ENCODE measurements around the gene FAM83C.
A peak's percentile ranks its signal among the peaks of the same experiment; 100 is the strongest.

FAM83C gene

DNA sequence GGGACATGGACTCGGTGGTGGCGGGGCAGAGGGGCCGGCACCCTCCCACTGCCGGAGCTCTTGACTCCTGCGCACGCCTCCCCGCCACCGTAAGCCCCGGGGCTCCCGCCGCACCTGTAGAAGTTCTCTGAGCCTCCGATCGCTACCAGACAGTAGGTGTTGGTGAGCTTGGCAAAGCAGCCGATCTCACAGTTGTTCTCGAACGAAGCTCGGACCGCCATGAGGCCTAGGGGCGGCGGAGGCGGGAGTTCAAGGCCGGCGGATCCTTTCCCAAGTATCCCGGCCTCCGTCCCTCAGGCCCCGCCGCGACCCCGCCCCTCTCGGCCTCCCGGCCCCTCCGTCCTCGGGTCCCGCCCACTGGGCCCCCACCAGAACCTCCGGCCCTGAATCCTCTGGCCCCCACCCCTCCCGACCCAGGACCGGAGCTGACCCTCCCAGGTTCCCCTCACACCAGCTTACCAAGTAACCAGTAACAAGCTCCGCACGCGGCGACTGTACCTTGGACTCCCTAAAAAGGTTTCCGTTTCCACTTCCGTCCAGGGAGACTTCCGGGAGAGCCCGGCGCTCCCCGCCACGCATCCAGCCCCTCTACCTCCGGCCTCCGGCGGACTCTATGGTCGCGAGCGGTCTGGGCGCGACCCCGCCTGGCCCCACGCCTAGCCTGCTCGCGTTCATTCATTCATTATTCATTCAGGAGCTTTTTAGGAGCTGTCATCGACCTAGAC is 7.8 kb downstream of the FAM83C start, which contains the start of gene EIF6:
TSS of gene EIF6 (minus strand) at position 506 of the 725 bp plus-strand sequence. CDS start at position 221, 285 bp downstream.
- DNase-seq (ENCODE audit: low spot score) = peak; percentile 91

GRCh38 chr20:35283441-35284266 is 8.6 kb downstream of the FAM83C start:
- DNase-seq (ENCODE audit: low spot score) = peak; percentile 34

DNA sequence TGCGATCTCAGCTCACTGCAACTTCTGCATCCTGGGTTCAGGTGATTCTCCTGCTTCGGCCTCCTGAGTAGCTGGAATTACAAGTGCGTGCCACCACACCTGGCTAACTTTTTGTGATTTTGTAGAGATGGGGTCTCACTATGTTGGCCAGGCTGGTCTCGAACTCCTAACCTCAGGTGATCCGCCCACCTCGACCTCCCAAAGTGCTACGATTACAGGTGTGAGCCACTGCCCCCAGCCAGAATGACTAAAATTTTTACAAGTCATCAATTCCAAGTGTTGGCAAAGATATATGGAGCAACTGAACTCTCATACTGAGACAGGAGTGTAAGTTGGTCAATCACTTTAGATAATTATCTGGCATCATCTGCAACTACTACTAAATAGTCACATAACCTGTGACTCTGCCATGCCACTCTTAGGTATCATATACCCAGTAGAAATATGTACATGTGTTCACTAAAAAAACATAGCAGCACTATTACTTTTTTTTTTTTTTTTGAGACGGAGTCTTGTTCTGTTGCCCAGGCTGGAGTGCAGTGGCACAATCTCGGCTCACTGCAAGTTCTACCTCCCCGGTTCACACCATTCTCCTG is 10.6 kb downstream of the FAM83C start:
- no peak for DNase-seq (ENCODE audit: low spot score)

- DNase-seq (ENCODE audit: low spot score) = no peak
Observed at GRCh38 chr20:35280523-35280922, 11.7 kb downstream of the FAM83C start.

- no peak for DNase-seq (ENCODE audit: low spot score)
Observed at GRCh38 chr20:35279533-35280174, 12.6 kb downstream of the FAM83C start.

DNA sequence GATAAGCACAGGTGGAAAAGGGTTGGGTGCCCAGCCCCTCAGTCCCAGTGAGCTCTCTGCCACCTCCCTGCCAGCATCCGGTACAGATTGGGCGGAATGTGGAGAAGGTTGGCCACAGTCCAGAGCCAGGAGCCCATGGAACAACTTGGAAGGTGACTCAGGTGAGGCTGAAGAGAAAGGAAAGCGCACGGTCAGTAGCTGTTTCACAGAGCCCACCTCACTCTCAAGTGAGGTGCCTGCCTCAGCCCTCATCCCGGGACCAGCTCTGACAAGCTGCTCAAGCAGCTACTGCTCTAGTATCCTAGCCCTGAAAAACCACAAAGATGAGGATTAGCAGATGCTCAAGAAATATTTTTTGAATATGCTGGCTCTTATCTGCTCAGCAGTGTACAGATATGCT is 13.2 kb downstream of the FAM83C start:
- no peak for DNase-seq (ENCODE audit: low spot score)

GRCh38 chr20:35277531-35278395 is 14.5 kb downstream of the FAM83C start, which contains the start of gene MMP24OS:
Gene MMP24OS, minus strand, starts transcription at chr20:35278122. Its CDS starts 193 bp downstream, at chr20:35277929.
- DNase-seq (ENCODE audit: low spot score) = peak; percentile 80

DNA sequence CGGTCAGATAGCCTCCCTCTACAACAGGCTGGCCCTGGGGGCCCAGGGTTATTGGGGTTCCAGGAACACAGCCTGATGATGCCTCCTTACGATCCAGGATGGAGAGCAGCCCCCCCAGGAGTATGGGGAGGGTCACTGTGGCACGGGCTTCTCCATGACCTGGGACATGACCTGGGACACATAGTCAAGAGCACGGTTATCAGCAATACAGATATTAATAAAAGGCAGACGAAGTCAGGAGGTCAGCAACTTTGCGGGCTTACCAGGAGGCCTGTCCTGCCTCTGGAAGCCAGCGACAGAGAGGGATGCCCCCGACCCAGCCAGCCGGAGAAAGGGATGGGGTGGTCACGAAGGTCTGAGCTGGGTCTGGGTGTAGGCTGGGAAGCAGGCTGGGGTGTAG is 15.1 kb downstream of the FAM83C start:
- no peak for DNase-seq (ENCODE audit: low spot score)

- DNase-seq (ENCODE audit: low spot score) = no peak
Observed at GRCh38 chr20:35276408-35276807, 15.8 kb downstream of the FAM83C start.

- DNase-seq (ENCODE audit: low spot score) = no peak
Observed at GRCh38 chr20:35275741-35276251, 16.4 kb downstream of the FAM83C start.

GRCh38 chr20:35274172-35275092 is 17.8 kb downstream of the FAM83C start:
- no peak for DNase-seq (ENCODE audit: low spot score)

GRCh38 chr20:35273449-35274171 is 18.6 kb downstream of the FAM83C start:
- no peak for DNase-seq (ENCODE audit: low spot score)

DNA sequence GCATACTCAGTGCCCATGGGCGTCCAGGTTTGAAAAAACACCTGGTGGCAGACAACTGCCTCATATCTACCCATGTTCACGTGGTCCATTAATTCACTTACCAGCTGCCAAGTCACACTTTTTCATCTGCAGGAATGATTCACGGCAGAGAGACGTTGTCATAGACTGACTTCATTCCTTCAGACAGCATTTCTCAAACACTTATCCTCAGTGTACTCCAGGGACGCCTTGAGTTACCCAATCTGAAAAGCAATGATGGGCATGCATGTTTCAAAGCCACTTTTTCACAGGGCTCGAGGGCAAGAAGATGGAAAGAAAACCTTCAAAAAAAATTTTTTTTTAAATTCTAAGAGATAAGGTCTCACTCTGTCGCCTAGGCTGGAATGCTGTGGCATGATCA is 20.3 kb downstream of the FAM83C start:
- DNase-seq (ENCODE audit: low spot score) = no peak

- DNase-seq (ENCODE audit: low spot score) = no peak
Observed at GRCh38 chr20:35271073-35271882, 20.9 kb downstream of the FAM83C start.

DNA sequence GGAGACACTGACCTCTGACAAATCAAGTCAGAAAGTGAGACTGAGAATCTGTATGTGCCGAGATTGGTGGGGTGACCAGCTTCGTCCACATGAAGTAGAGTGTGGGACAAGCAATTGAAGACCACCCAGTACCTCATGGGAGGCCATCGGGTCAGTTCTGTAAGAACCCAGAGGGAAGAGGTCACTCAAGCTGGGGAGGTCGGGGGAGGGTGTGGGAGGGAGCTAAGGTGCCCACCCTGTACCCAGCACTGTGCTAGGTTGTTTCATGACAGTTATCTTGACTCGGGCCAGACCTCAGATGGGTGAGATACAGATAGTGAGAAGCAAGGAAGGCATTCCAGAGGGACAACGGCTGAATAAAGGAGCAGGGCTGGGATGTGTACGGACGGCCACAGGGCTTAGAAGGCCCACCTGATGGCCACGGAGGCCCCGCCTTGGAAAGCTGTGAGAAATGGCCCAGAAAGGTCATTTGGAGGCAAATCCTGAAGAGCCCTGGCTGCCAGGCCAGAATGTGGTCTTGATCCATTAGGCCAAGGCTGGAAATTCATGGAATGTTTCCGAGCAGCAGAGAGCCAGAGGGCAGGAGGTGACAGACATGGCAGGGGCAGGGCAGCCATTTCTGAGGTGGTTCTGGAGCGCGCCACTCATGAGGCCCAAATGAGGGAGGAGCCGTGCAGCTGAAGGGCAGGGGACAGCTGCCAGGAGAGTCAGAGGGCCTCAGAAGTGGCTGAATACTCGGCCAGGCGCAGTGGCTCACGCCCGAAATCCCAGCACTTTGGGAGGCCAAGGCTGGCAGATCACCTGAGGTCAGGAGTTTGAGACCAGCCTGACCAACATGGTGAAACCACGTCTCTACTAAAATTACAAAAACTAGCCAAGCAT is 22.0 kb downstream of the FAM83C start:
- no peak for DNase-seq (ENCODE audit: low spot score)

DNA sequence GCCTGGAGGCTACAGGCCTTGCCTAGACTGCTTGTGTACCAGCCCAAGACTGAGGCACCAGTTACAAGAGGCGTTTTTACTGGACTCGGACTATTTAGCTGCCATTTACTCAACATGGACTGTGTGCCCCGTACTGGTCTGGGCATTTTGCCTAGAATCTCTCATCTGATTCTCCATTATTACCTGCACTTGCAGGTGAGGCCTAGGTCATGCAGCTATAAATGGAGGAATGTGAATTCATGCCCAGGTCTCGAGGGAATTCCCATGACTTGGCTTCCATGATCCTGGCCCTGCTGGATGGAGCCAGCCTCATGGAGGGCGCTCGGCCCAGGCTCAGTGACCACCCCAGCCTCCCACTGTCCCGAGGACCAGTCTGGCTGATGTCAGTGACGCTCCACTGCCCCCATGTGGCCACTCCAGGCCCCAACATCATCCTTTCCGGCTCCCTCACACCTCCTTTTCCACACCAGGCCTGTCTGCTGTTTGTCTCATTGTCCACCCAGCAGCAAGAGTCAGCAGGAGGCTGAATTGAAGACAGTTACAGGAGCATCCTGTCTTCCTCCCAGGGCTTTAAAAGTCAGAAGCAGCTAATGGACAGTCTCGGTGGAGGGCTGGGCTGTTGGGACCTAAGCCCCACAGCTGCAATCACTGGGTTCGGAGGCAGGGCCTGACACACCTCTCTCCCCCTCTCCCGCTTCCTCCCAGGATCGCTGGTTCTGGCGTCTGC is 23.0 kb downstream of the FAM83C start:
- peak; percentile 47 for DNase-seq (ENCODE audit: low spot score)

GRCh38 chr20:35267092-35267491 is 25.1 kb downstream of the FAM83C start:
- no peak for DNase-seq (ENCODE audit: low spot score)
